GM10266 (cell line): ENCODE data around the gene GPR39.

Experiments used
- DNase-seq: peaks from one replicate; pipeline ENCODE4 v3.0.0; 2012; ENCODE audit errors: extremely low spot score
- TF ChIP-seq, protein P1 (sequence below): IDR thresholded peaks from 2 replicates; pipeline ENCODE4 v1.5.1; 2012; ENCODE audit warnings: mild to moderate bottlenecking, low read depth; ENCODE audit not compliant: control insufficient read depth, insufficient read depth; ENCODE audit errors: missing control alignments

The GPR39 gene

DNA sequence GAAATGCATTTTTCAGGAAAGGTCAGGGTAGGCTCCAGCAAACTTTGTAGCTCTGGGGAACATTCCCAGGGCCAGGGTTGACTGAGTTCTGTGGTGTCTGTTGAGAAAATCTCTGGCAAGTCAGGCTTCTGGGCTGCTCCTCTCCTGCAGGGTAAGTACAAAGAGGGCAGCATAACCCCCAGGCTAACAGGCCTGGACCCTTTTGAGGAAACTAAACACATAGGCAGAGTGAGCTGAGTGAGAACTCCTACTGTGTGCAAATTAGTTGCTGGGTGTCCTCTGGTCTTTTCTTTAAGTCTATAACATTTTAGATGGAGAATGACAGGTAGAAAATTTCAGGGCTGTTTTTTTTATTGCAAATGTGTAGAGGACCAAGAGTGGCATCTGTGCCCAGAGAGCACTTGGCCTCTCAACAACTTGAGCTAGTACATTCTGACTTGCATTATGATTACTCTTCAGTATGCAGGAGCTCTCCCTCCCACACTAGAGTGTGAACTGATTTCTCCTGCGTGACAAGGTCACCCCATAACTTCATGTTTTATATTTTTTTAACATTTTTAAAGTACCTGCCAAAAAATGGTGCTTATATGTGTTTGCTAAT, 49.9 kb downstream of the GPR39 start:
- TF ChIP-seq, protein P1, sequence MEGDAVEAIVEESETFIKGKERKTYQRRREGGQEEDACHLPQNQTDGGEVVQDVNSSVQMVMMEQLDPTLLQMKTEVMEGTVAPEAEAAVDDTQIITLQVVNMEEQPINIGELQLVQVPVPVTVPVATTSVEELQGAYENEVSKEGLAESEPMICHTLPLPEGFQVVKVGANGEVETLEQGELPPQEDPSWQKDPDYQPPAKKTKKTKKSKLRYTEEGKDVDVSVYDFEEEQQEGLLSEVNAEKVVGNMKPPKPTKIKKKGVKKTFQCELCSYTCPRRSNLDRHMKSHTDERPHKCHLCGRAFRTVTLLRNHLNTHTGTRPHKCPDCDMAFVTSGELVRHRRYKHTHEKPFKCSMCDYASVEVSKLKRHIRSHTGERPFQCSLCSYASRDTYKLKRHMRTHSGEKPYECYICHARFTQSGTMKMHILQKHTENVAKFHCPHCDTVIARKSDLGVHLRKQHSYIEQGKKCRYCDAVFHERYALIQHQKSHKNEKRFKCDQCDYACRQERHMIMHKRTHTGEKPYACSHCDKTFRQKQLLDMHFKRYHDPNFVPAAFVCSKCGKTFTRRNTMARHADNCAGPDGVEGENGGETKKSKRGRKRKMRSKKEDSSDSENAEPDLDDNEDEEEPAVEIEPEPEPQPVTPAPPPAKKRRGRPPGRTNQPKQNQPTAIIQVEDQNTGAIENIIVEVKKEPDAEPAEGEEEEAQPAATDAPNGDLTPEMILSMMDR, result no peak
- DNase-seq, result no peak

DNA sequence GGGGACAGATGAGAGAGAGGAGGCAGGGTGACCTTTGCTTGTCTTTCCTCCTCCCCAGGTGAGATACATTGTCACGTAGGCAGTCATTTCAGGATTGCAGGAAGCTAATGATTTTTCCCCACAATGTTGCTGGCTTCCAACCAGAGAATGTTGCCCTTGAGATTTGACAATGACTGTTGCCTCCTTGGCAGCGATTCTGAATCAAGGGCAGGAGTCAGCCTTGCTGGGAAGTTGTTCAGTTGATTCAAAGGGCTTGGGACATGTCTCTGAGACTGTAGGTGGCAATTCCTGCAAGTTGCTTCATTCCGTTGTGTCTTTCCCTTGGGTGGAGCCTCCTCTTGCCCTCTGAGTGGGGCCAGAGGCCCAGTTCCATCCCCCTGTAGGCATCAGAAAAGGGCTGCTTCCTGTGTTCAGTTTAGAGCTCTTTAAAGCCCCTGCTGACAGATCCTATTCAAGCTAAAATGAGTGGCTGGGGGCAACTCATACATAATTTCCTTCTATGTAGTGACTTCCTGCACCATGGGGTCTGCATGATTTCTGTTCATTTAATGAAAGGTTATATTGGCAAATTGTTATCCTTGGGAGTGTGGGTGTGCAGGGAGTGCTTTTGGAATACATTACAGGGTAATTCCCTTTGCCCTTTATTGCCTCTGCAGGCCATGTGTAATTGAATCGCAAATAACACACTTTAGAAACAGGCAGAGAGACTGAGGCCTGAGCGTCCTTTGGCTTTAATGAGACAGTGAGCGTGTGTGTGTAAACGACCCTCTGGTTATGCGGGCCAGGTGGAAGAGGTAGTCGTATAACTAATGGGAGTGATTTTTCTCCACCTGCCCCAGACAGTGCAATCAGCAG, 52.4 kb downstream of the GPR39 start:
- TF ChIP-seq, protein P1, result no peak
- DNase-seq, result no peak

DNA sequence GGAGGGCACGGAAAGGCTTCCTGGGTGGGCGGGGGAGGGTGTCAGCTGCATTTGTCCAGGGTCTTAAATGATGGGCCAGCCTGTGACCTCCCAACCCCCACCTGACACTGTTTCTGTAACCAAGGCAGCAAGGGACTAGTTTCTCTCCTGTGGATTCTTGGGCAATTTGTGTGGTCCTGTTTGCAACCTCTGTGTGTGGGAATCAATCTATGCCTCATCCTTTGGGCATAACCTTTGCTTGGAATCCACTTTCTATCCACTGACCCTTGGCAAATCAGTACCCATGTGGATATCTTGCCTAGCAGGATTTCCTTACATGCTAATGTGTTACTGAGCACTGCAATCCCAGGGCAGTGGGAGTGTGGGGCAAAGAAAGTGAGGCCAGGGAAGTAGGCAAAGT, 54.1 kb downstream of the GPR39 start:
- TF ChIP-seq, protein P1, result no peak
- DNase-seq, result no peak

DNA sequence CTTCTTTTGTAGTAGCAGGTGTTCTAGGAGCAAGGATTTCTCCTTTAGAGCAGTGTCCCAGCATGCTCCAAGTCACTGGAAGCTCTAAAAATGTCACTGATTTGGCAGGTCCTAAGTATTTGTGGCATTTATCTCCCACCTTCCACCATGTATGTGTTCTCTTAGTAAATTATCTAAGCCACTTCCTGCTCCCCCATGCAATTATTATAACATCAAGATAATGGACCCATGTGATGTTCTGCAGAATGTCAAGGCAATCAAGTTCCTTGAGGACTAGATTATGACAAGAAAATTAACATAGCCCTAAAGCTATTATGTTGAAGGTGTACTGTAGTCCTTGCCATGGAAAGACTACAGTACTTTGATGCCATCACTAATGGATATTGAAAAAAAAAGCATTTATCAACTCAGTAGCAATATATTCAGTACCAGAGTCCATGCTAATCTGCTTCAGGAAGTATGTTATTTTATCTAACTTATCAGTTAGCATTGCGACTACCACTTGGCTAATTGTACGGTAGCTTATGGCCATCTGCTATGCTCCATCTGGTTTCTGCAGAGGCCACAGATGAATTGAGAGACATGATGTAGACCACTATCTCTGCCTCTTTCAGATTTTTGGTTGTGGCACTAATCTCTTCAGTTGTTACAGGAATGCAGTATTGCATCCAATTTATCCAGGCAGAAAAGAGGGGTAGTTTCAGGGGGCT, 56.7 kb downstream of the GPR39 start:
- no peak for DNase-seq
- TF ChIP-seq, protein P1, result no peak

DNA sequence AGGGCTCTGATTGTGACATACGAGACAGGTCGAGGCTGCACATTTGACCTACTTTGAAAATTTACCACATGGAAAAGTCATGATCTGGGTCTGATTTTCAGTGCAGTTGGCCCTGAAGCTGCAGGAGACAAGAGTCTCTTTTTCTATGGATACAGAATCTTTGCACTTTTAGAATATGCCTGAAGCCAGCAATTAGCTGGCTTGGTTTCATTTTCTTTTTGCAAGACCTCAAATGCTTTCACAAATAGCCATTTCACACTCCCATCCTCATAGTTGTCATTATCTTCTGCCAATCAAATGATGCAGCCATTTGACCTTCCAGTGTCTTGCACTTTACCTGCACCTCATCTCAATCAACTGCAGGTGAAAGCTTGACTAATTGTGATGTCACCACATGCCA, 59.0 kb downstream of the GPR39 start:
- TF ChIP-seq, protein P1, result no peak
- DNase-seq, result no peak

DNA sequence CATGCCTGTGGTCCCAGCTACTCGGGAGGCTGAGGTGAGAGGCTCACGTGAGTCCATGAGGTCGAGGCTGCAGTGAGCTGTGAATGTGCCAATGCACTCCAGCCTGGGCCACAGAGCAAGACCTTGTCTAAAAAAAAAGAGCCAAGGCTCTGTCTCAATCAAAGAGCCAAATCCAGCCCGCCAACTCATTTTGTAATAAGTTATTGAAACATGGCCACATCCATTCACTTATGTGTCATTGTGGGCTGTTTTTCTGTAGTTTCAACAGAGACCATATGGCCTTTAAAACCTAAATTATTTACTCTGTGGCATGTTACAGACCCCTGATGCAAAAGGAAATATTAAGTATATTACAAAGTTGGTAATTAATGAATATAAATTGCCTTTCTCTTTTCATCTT, 60.8 kb downstream of the GPR39 start:
- DNase-seq, result no peak
- TF ChIP-seq, protein P1, result no peak
